Naive thymus-derived CD4-positive, alpha-beta T cell (primary cell): ENCODE results near the gene CDC42BPB. TPM values are rescaled to one million over a fixed set of nuclear protein-coding genes. Genes with fewer than 3 reads are reported as not detected.
A peak's percentile ranks its signal among the peaks of the same experiment; 100 is the strongest.
"Not testable (repeated sequence)": the region's sequence is repeated elsewhere in the genome, so short reads cannot be mapped to it uniquely, and the experiment has no call there.

Experiments used
- ATAC-seq: fragments of 150-1000 bp; cut with Tn5 transposase; 2 replicates; pipeline ENCODE4 v1.10.0; 2021; ENCODE audit warnings: mild to moderate bottlenecking, moderate library complexity
- CTCF ChIA-PET: fragments of 350-600 bp; sonication (Branson Sonifier 250); formaldehyde crosslinking; loops from one replicate; lab custom pipeline; 2021; ENCODE audit warnings: antibody characterized with exemption; lab: Charles Lee
- POLR2A ChIA-PET: fragments of 350-600 bp; sonication (Branson Sonifier 250); formaldehyde crosslinking; loops from one replicate; lab custom pipeline; 2021; ENCODE audit warnings: antibody characterized with exemption, inconsistent platforms; lab: Charles Lee
- DNase-seq, 9 donors: peaks; one replicate each; pipeline versions ENCODE4 v3.0.0 to v3.0.0-alpha.2; 2020 to 2022; ENCODE audit warnings: mixed read lengths in 1 of 9
- H3K27ac ChIP-seq: one replicate; pipeline ENCODE4 v1.7.0; 2013; ENCODE audit warnings: mild to moderate bottlenecking, low read depth, low read length, moderate library complexity
- H3K27me3 ChIP-seq, 2 donors: one replicate each; pipeline ENCODE4 v1.7.0; 2013; ENCODE audit warnings: low read length in 2 of 2, mild to moderate bottlenecking in 2 of 2, moderate library complexity in 2 of 2; ENCODE audit not compliant: control insufficient read depth in 2 of 2, insufficient read depth in 2 of 2
- H3K36me3 ChIP-seq, 3 experiments: 1 replicate in 2 of 3; 2 replicates in 1 of 3; pipeline ENCODE4 v1.7.0; 2013; ENCODE audit warnings: low read length in 3 of 3, mild to moderate bottlenecking in 3 of 3, moderate library complexity in 1 of 3; ENCODE audit not compliant: insufficient read depth in 3 of 3, control insufficient read depth in 2 of 3
- H3K4me1 ChIP-seq, 2 donors: one replicate each; pipeline ENCODE4 v1.7.0; 2013; ENCODE audit warnings: low read length in 2 of 2, mild to moderate bottlenecking in 2 of 2, moderate library complexity in 1 of 2; ENCODE audit not compliant: control insufficient read depth in 2 of 2, insufficient read depth in 2 of 2
- H3K4me3 ChIP-seq: 2 replicates; pipeline ENCODE4 v1.7.0; 2013; ENCODE audit warnings: mild to moderate bottlenecking, low read length
- H3K9me3 ChIP-seq, 3 experiments: 1 replicate in 2 of 3; 2 replicates in 1 of 3; pipeline ENCODE4 v1.7.0; 2013; ENCODE audit warnings: low read length in 3 of 3; ENCODE audit not compliant: control insufficient read depth in 2 of 3
- H3K27ac Mint-ChIP-seq, 9 donors: one replicate each; pipeline ENCODE4 v1.8.0; 2020 to 2022; ENCODE audit warnings: mixed read lengths in 9 of 9, mild to moderate bottlenecking in 8 of 9, moderate library complexity in 5 of 9, inconsistent platforms in 2 of 9
- H3K27me3 Mint-ChIP-seq, 5 donors: one replicate each; pipeline ENCODE4 v1.8.0; 2021 to 2022; ENCODE audit warnings: mixed read lengths in 5 of 5, mild to moderate bottlenecking in 1 of 5
- H3K36me3 Mint-ChIP-seq, 5 donors: one replicate each; pipeline ENCODE4 v1.8.0; 2020 to 2022; ENCODE audit warnings: mixed read lengths in 5 of 5, mild to moderate bottlenecking in 3 of 5, inconsistent platforms in 1 of 5
- H3K4me1 Mint-ChIP-seq, 7 donors: one replicate each; pipeline ENCODE4 v1.8.0; 2020 to 2022; ENCODE audit warnings: mixed read lengths in 7 of 7, mild to moderate bottlenecking in 3 of 7, inconsistent platforms in 1 of 7
- H3K4me3 Mint-ChIP-seq, 10 donors: one replicate each; pipeline ENCODE4 v1.8.0; 2020 to 2022; ENCODE audit warnings: mild to moderate bottlenecking in 10 of 10, mixed read lengths in 10 of 10, moderate library complexity in 6 of 10, inconsistent platforms in 2 of 10
- H3K9me3 Mint-ChIP-seq, 11 donors: one replicate each; pipeline ENCODE4 v1.8.0; 2020 to 2022; ENCODE audit warnings: mixed read lengths in 11 of 11, mild to moderate bottlenecking in 4 of 11, inconsistent platforms in 1 of 11, moderate library complexity in 1 of 11
- intact Hi-C, 2 donors: fragments of 100-400 bp; cut with micrococcal nuclease; formaldehyde crosslinking; loops; one replicate each; pipeline ENCODE4 v1.15.1; 2023
- polyA plus RNA-seq, 2 donors: library from polyadenylated mRNA; unstranded; fragments of 300-500 nt; fragmentation: Illumina TruSeq; gene quantifications; one replicate each; pipeline ENCODE4 v1.2.3, GENCODE V29; 2021
- total RNA-seq, 6 experiments: library from RNA in 5 of 6; stranded (reverse) in 5 of 6; gene quantifications; 1 replicate in 5 of 6; 2 replicates in 1 of 6; pipeline ENCODE4 v1.2.3 and lab custom pipeline; 2021 to 2026

CDC42BPB gene
- total and polyA plus RNA-seq, 7 experiments from 2014 or later: 0.34 to 16.0 (median 4.8) TPM

GRCh38 chr14:102897299-102898027 lies 159.9 kb downstream of the CDC42BPB start:
- no peak overlapping the region for H3K4me3 Mint-ChIP-seq
- H3K36me3 ChIP-seq: peaks cover 0 to 54% (median 4%) of the 10 kb centered on the region in 3 experiments
- no peaks in the 10 kb centered on the region for H3K27me3 ChIP-seq
- DNase-seq (no peak), ATAC-seq (no peak)
- H3K9me3 Mint-ChIP-seq: no peaks in the 10 kb centered on the region
- peak overlapping the region in 5 of 9 donors; percentile 62 to 89 (median 82) for H3K27ac Mint-ChIP-seq
- intact Hi-C loops: no loop called here
- H3K27ac ChIP-seq: no peak overlapping the region
- H3K27me3 Mint-ChIP-seq: no peaks in the 10 kb centered on the region
- ChIA-PET POLR2A (interaction anchor here (1.2 kb wide), 1 partner anchor 27 kb away, joined by 3 read pairs; no protein-coding TSS in a partner anchor), CTCF (no interaction called here)
- peaks cover 0 to 29% (median 19%) of the 10 kb centered on the region in 7 donors for H3K4me1 Mint-ChIP-seq
- H3K4me1 ChIP-seq: peaks cover 5 to 15% of the 10 kb centered on the region in 2 donors
- H3K36me3 Mint-ChIP-seq: peaks cover 0 to 41% (median 17%) of the 10 kb centered on the region in 5 donors
- no peak overlapping the region for H3K4me3 ChIP-seq
- H3K9me3 ChIP-seq: no peaks in the 10 kb centered on the region

- H3K9me3 Mint-ChIP-seq, H3K27me3 ChIP-seq, ATAC-seq, CTCF ChIA-PET, intact Hi-C loops, H3K4me3 ChIP-seq, DNase-seq, H3K27me3 Mint-ChIP-seq, H3K27ac ChIP-seq, H3K4me3 Mint-ChIP-seq, H3K9me3 ChIP-seq: not testable (repeated sequence)
- Mint-ChIP-seq H3K27ac (peak overlapping the region in 3 of 9 donors; percentile 62 to 69 (median 69)), H3K36me3 (peaks cover 0 to 43% (median 17%) of the 10 kb centered on the region in 5 donors), H3K4me1 (peaks cover 0 to 28% (median 18%) of the 10 kb centered on the region in 7 donors)
- Histone ChIP-seq H3K4me1 (peaks cover 0 to 12% of the 10 kb centered on the region in 2 donors), H3K36me3 (peaks cover 0 to 59% (median 4%) of the 10 kb centered on the region in 3 experiments)
- POLR2A ChIA-PET: interaction anchor here (1.2 kb wide), 1 partner anchor 28 kb away, joined by 3 read pairs; no protein-coding TSS in a partner anchor
Observed at GRCh38 chr14:102896735-102897134, 160.6 kb downstream of the CDC42BPB start.

GRCh38 chr14:102893452-102893851 lies 163.9 kb downstream of the CDC42BPB start:
- H3K36me3 Mint-ChIP-seq: peaks cover 0 to 55% (median 15%) of the 10 kb centered on the region in 5 donors
- H3K27ac Mint-ChIP-seq: no peak overlapping the region
- Histone ChIP-seq H3K4me3 (no peak overlapping the region), H3K9me3 (no peaks in the 10 kb centered on the region), H3K27me3 (no peaks in the 10 kb centered on the region), H3K36me3 (peaks cover 7 to 78% (median 13%) of the 10 kb centered on the region in 3 experiments), H3K4me1 (no peaks in the 10 kb centered on the region), H3K27ac (no peak overlapping the region)
- ATAC-seq (no peak), DNase-seq (no peak)
- intact Hi-C loops: no loop called here
- no peaks in the 10 kb centered on the region for H3K27me3 Mint-ChIP-seq
- no peak overlapping the region for H3K4me3 Mint-ChIP-seq
- no peaks in the 10 kb centered on the region for H3K9me3 Mint-ChIP-seq
- ChIA-PET CTCF (no interaction called here), POLR2A (no interaction called here)
- peaks cover 0 to 7% (median under 1%) of the 10 kb centered on the region in 7 donors for H3K4me1 Mint-ChIP-seq

DNA sequence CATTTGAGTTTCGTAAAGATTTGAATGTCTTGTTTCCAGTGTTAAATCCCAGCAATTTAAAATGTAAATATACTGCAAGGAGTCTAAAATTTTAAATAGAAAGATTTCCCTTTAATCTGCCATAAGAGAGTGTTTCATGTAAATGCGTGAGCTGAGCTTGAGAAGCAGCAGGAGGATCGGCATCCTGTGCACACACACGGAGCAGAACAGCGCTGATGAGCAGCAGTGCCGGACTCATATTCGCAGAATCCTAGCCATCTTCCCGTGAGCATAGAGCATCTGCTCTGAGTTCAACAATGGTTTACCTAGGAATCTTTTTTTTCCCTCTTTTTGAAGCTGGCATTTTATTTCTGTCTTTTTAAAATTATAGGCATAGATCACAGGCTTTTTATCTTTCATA lies 164.7 kb downstream of the CDC42BPB start:
- DNase-seq: no peak
- ATAC-seq: no peak
- H3K27ac ChIP-seq: no peak overlapping the region
- ChIA-PET CTCF (interaction anchor here (0.6 kb wide), 1 partner anchor 62 kb away, joined by 5 read pairs; no protein-coding TSS in a partner anchor), POLR2A (no interaction called here)
- Mint-ChIP-seq H3K27me3 (no peaks in the 10 kb centered on the region), H3K4me3 (no peak overlapping the region), H3K36me3 (peaks cover 0 to 54% (median 14%) of the 10 kb centered on the region in 5 donors), H3K9me3 (no peaks in the 10 kb centered on the region), H3K27ac (no peak overlapping the region), H3K4me1 (peaks cover 0 to 3% (median 0%) of the 10 kb centered on the region in 7 donors)
- no peaks in the 10 kb centered on the region for H3K4me1 ChIP-seq
- H3K27me3 ChIP-seq: no peaks in the 10 kb centered on the region
- peaks cover 7 to 81% (median 13%) of the 10 kb centered on the region in 3 experiments for H3K36me3 ChIP-seq
- intact Hi-C loops: no loop called here
- no peak overlapping the region for H3K4me3 ChIP-seq
- H3K9me3 ChIP-seq: no peaks in the 10 kb centered on the region

DNA sequence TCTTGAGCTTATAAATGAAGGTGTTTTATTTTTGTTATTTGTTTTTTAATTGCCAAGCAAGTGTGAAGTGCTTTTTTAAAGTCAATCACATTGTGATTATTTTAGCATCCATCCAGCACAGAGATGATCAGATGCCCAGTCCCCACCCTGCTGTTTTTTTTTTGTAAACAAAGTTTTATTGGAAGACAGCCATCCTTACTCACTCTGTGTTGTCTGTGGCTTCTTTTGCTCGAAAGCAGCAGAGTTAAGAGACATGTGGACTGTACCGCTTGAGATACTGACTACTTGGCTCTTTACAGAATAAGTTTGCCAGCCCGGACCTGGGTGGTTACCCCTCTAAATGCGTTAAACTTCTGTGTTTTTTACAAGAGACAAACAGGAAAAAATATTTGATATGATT lies 165.8 kb downstream of the CDC42BPB start:
- no peak for DNase-seq
- H3K4me3 ChIP-seq: no peak overlapping the region
- intact Hi-C loops: no loop called here
- Mint-ChIP-seq H3K4me3 (no peak overlapping the region), H3K9me3 (no peaks in the 10 kb centered on the region), H3K4me1 (peaks cover 0 to 3% (median 0%) of the 10 kb centered on the region in 7 donors), H3K36me3 (peaks cover 0 to 53% (median 13%) of the 10 kb centered on the region in 5 donors), H3K27me3 (no peaks in the 10 kb centered on the region), H3K27ac (no peak overlapping the region)
- ChIA-PET POLR2A (no interaction called here), CTCF (interaction anchor here (0.6 kb wide), 1 partner anchor 501 kb away, joined by 4 read pairs; no protein-coding TSS in a partner anchor)
- no peaks in the 10 kb centered on the region for H3K4me1 ChIP-seq
- no peaks in the 10 kb centered on the region for H3K27me3 ChIP-seq
- no peak for ATAC-seq
- H3K36me3 ChIP-seq: peaks cover 12 to 84% (median 13%) of the 10 kb centered on the region in 3 experiments
- no peak overlapping the region for H3K27ac ChIP-seq
- H3K9me3 ChIP-seq: no peaks in the 10 kb centered on the region

DNA sequence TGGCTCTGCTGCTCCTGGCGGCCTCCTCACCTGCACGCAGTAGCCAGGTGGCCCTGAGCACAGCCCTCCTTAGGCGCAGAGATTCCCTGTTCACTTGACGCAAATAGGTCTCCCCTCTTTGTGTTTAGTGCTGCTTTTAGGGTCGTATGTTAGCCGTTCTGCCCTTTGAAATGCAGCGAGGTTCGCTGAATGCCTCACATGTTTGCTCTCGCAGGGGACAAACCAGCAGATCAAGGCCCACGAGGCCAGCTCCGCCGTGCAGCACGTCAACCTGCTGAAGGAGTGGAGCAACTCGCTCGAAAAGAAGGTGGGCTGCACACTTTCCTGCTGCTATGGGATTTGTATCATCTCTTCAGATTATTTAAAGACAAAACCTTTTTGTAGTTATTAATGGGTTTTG lies 166.2 kb downstream of the CDC42BPB start:
- Histone ChIP-seq H3K4me1 (no peaks in the 10 kb centered on the region), H3K27me3 (no peaks in the 10 kb centered on the region), H3K27ac (no peak overlapping the region), H3K4me3 (no peak overlapping the region), H3K9me3 (no peaks in the 10 kb centered on the region), H3K36me3 (peaks cover 12 to 85% (median 13%) of the 10 kb centered on the region in 3 experiments)
- ChIA-PET POLR2A (no interaction called here), CTCF (interaction anchor here (0.6 kb wide), 1 partner anchor 502 kb away, joined by 4 read pairs; no protein-coding TSS in a partner anchor)
- Mint-ChIP-seq H3K36me3 (peaks cover 0 to 58% (median 11%) of the 10 kb centered on the region in 5 donors), H3K9me3 (no peaks in the 10 kb centered on the region), H3K4me1 (peaks cover 0 to 1% (median 0%) of the 10 kb centered on the region in 7 donors), H3K27me3 (no peaks in the 10 kb centered on the region), H3K27ac (peak overlapping the region in 1 of 9 donors; percentile 9), H3K4me3 (no peak overlapping the region)
- ATAC-seq (no peak), DNase-seq (no peak)
- intact Hi-C loops: no loop called here
